GM23338 (cell line): Measurements from ENCODE around the gene NKX2-1.
A peak's percentile ranks its signal among the peaks of the same experiment; 100 is the strongest.

ENCODE experiments used
- CREB1 ChIP-seq: fragments of 250-450 bp; sonication (Bioruptor Pico); IDR thresholded peaks from 2 replicates; pipeline ENCODE4 v1.5.0; 2020; ENCODE audit warnings: low read depth, mild to moderate bottlenecking, moderate library complexity
- CTCF ChIP-seq, 2 experiments: fragments of 200-600 bp in 1 of 2; sonication (generic) in 1 of 2; conservative IDR thresholded peaks; 2 replicates each; pipeline versions ENCODE4 v1.5.1 to v1.6.1; 2016 to 2017; ENCODE audit warnings: antibody characterized with exemption in 2 of 2, low read depth in 2 of 2, mild to moderate bottlenecking in 2 of 2, moderate library complexity in 1 of 2
- EZH2 ChIP-seq: fragments of 200-600 bp; sonication (generic); IDR thresholded peaks from one replicate; pipeline ENCODE4 v1.8.0; 2017; ENCODE audit warnings: antibody characterized with exemption, mild to moderate bottlenecking, low read depth; ENCODE audit not compliant: unreplicated experiment
- EZH2phosphoT487 ChIP-seq: fragments of 200-600 bp; sonication (generic); IDR thresholded peaks from one replicate; pipeline ENCODE4 v1.8.1; 2018; ENCODE audit warnings: antibody characterized with exemption; ENCODE audit not compliant: unreplicated experiment
- POLR2AphosphoS5 ChIP-seq: IDR thresholded peaks from 2 replicates; pipeline ENCODE4 v1.6.1; 2016; ENCODE audit warnings: antibody characterized with exemption, low read depth
- REST ChIP-seq: IDR thresholded peaks from one replicate; pipeline ENCODE4 v1.6.1; 2018; ENCODE audit warnings: antibody characterized with exemption; ENCODE audit not compliant: unreplicated experiment

GRCh38 chr14:36515105-36515593 lies 4.9 kb downstream of the NKX2-1 start:
- no peak for TF ChIP-seq CTCF (conservative IDR thresholded peaks at IDR 0.05; ENCODE audit: low read depth in 2 of 2)
- peak; percentile 37 for TF ChIP-seq EZH2
- no peak for TF ChIP-seq REST
- TF ChIP-seq POLR2AphosphoS5, result no peak
- TF ChIP-seq EZH2phosphoT487, result no peak
- TF ChIP-seq CREB1 (CRISPR knock-in tag), result no peak
